ENCODE measurements around the gene SETDB1.

DNA sequence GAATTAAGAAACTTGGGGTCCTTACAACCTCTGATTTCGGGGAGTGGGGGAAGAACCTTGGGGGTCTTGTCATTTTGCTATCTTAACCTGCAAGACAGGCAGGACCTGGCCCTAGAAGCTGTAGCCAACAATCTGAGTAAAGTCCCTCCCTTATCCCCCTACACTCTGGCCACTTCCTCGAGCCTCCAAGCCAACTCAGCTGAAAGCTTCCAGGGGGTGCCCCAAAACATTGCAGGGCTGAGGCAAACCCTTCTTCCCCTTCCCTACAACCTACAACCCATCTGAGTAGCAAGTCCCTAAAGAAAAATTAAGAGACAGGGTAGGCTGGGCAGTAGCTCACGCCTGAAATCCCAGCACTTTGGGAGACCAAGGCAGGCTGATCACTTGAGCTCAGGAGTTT, 43.5 kb downstream of the SETDB1 start:
- TF ChIP-seq, protein P1, sequence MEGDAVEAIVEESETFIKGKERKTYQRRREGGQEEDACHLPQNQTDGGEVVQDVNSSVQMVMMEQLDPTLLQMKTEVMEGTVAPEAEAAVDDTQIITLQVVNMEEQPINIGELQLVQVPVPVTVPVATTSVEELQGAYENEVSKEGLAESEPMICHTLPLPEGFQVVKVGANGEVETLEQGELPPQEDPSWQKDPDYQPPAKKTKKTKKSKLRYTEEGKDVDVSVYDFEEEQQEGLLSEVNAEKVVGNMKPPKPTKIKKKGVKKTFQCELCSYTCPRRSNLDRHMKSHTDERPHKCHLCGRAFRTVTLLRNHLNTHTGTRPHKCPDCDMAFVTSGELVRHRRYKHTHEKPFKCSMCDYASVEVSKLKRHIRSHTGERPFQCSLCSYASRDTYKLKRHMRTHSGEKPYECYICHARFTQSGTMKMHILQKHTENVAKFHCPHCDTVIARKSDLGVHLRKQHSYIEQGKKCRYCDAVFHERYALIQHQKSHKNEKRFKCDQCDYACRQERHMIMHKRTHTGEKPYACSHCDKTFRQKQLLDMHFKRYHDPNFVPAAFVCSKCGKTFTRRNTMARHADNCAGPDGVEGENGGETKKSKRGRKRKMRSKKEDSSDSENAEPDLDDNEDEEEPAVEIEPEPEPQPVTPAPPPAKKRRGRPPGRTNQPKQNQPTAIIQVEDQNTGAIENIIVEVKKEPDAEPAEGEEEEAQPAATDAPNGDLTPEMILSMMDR (conservative IDR thresholded peaks at IDR 0.05; ENCODE audit: low read depth, low read length) = no peak
- no peak for TF ChIP-seq EZH2 (IDR thresholded peaks at IDR 0.05; ENCODE audit: borderline replicate concordance, low read depth, low read length, poor library complexity, severe bottlenecking)

Data from A673 (cell line).